Measurements from ENCODE around the gene FNTB.

Gene FNTB

DNA sequence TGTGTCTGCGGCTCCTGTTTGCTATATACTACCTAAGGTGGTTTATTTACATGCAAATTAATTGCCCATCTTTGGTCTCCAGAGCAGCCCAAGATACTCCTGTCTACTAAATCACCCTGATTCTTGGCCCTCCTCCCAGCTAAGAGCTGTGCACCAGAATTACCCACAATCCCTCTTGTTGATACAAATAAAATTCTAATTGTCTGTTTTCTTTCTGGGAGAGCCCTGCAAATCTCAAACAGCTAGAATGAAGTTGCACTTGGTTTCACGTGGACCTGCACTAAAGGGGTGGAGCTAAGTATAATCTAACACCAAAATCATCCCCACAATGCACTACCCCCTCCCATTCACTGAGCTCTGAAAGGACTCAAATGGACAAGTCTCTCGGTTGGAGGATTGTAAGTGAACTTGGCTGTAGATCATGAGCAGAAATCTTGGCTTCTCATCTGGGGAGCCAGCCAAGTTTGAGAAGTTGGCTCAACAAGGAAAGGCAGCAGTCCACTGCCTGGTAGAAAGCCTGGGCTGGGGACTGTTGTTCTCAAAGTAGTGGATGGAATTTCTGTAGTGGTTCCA, 109.0 kb downstream of the FNTB start:
- no peak for DNase-seq

- DNase-seq = no peak
Observed at GRCh38 chr14:65096323-65097089, 109.8 kb downstream of the FNTB start.

DNA sequence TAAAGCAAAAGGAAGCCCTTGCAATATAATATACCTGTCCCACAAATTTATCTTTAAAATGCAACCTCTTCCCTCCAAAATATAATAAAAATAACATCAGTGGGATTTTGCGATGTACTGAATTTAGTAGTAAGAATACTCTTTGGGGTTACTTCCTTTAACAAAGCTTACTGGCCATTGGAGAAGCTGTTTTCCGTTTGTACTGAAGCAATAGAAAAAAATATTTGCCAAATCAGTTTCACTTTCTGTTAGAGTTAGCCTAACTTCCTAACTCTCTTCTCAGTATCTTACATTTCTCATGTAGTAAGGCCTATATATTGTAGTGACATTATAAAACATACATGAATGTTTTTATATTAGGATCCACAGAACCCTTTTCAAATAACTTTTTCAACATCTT, 111.9 kb downstream of the FNTB start:
- DNase-seq = no peak

GRCh38 chr14:65100922-65101541, 114.3 kb downstream of the FNTB start:
- no peak for DNase-seq

DNA sequence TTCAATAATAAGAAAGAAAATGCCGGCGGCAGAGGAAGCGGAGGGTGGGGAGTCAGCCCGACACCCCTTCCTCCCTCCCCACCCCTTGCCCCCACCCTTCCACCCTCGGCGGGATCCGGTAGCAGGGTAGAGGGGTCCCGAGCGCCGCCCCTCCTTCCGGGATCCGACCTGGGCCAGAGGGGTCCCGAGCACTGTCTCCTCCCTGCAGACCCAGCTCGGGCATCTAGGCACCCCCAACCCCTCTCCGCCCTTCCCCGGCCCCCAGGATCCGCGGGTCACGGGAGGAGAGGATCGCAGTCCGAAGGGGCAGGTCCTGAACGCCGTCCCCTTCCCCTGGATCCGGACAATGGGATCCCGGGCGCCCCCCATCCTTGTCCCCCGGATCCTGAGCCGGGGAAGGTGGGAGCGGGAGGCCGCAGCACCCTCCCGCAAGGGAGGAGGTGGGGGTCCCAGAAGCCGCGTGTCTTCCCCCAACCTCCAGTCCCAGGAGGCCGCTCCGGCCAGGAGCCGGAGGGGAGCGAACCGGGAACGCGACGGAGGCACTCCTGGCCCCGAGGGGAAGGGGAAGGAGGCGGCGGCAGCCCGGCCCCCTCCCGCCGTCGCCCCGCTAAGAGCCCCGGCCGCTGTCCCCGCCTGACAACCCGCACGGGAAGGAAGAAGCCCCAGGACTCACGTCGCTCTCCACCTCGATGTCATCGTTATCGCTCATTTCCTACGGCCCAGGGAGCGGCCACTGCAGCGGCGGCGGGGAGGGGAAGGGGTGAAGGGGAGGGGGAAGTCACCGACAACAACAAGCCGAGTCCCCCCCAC, 115.1 kb downstream of the FNTB start:
- no peak for DNase-seq

GRCh38 chr14:65102441-65103149, 115.9 kb downstream of the FNTB start, which contains the start of gene MAX:
MAX (minus strand) TSS chr14:65102517; CDS start chr14:65102339, 178 bp downstream.
- peak; percentile 96 to 99 for DNase-seq

DNA sequence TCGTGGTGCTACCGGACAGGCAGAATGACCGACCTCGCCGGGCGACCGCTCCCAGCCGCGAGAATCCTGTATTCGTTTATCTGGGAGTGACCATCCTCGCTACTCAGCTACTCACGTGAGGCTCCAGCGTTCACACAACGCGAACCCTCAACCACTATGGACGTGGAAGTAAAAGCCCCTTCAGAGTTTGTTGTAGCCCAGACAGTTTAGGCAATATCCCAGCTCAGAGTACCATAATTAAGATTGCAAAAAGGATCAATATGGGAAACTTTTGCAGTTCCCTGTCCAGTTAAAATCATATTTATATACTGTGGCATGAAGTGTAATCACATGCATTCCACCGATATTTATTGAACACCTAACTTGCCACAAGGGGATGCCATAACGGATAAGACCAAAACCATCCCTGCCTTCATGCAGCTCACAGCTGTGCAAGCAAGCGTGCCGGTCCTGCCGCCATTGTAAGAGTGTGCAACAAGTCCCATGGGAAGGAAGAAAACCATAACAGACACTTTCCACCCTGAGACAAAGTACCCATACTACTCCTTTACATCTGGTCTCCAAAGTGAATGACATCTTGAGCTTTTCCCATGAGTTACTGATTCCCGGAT, 116.6 kb downstream of the FNTB start:
- peak; percentile 82 for DNase-seq

DNA sequence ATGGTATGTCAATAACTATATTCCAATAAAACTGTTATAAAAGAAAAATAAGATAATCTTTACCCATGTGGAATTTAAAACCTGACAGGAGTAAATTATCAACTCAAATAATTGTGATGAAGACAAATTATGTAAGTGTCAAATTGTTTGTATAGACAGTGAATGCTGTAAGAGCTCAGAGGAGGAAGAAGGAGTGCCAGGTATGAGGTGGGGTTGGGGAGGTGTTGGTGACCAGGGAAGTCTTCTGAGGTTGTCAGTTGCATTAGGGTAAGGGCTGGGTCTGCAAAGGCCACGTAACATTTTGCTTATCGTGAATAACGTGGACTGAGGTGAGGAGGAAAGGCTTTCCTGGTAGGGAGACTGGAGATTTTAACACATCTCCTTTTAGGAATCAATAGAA, 118.1 kb downstream of the FNTB start:
- DNase-seq = no peak

DNA sequence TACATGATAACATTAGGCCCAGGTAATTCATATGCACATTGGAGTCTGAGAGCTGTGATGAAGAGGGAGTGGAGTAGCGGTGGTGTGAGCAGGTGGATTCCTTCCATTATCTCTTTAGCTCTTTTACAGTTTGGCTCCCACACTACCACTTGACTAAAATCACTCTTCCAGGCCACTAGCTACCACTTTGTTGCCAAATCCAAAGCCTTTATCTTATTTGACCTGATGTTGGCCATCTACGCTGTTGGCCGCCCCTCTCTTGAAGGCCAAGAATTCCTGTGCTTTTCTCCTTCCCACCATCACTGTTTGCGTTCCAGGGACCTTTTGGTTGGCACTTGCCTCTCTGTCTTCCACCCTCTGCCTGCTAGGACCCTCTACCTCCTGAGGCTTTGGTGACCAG, 119.6 kb downstream of the FNTB start:
- DNase-seq = no peak

DNA sequence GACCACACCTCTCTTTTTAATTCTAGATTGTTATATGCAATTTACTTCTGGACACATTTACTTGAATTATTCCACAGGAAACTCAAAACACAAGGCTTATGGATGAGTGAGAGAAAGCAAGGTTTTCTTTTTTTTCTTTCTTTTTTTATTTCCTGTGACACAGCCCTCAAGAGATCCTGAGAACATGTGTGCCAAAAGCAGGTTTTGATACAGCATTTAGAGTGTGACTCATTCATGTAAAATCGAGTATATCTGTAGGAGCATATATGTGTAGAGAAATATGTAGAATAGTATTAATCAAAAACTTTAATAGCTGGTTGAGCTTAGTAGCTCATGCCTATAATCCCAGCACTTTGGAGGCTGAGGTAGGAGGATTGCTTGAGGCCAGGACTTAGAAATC, 120.0 kb downstream of the FNTB start:
- DNase-seq = no peak

- DNase-seq = no peak
Observed at GRCh38 chr14:65107200-65107599, 120.5 kb downstream of the FNTB start.

- DNase-seq = no peak
Observed at GRCh38 chr14:65109357-65109756, 122.7 kb downstream of the FNTB start.

- no peak for DNase-seq
Observed at GRCh38 chr14:65110525-65110924, 123.8 kb downstream of the FNTB start.

All from SHP77 (cell line).